ENCODE data around the gene MAD1L1.

The MAD1L1 gene

GRCh38 chr7:1915956-1916600 lies 316.7 kb downstream of the MAD1L1 start:
- no peak for DNase-seq

GRCh38 chr7:1915326-1915725 lies 317.4 kb downstream of the MAD1L1 start:
- DNase-seq, result no peak

DNA sequence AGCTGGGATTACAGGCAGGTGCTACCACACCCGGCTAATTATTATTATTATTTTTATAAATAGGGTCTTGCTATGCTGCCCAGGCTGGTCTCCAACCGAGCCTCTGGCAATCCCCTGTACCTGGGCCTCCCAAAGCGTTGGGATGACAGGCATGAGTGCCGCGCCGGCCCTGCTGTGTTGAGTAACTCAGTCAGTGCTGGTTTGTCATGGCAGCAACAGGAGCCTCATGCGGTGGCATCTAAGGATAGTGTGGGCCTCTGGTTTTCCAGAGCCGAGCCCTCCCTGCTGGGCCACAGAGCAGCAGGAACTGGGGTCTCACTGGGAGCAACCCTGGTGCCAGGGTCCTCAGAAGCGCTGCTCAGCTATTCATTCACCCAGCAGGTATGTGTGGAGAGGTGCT lies 318.0 kb downstream of the MAD1L1 start:
- DNase-seq, result no peak

DNA sequence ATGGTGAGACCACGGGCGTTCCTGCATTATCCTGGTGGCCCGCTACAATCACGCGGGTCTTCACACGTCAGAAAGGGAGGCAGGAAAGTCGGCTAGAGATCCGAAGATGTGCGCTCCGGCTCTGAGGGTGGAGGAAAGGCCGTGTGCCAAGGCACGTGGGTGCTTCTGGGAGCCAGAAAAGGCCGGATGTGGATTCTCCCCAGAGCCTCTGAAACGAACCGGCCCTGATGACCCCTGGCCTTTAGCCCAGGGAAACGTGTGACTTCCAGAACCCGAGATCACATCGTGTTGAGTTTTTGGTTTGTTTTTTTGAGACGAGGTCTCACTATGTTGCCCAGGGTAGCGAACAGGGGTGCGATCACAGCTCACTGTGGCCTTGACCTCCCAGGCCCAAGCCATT lies 318.4 kb downstream of the MAD1L1 start:
- no peak for DNase-seq

DNA sequence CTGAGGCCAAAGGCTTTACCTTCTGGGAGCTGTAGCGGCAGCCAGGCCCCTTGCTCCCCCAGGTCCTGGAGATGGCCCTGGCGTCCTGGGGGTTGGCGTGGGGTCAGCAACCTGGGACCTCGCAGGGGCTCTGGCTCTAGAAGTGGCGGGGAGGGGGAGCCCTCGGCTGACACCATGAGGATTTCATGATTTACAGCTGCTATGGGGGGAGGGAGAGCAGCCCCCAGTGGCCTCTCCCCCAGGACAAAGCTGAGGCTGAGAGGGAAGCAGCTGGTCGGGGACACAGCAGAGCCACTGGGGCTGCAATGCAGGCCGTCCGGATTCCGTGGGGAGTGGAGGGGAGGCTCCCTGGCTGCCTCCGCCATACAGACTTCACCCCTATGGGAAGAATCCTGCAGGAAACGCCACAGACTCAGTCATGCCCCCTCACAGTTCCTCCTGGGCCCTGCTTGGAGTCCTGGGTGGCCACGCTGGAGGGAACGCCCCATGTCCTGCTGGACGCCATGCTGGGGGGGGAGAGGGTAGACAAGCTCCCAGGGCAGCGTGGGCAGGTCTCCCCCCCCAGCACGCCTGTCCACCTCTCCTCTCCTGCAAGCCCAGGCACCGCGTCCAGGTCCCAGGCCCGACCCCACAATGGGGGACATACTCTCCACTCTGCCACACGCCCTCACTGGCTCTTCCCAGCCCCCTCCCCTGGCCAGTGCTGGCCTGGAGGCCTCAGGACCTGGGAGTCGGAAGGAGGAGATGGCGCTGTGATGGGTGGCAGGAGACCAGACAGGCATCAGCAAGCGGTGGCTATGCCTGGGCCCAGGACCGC lies 319.1 kb downstream of the MAD1L1 start:
- DNase-seq, result no peak

DNA sequence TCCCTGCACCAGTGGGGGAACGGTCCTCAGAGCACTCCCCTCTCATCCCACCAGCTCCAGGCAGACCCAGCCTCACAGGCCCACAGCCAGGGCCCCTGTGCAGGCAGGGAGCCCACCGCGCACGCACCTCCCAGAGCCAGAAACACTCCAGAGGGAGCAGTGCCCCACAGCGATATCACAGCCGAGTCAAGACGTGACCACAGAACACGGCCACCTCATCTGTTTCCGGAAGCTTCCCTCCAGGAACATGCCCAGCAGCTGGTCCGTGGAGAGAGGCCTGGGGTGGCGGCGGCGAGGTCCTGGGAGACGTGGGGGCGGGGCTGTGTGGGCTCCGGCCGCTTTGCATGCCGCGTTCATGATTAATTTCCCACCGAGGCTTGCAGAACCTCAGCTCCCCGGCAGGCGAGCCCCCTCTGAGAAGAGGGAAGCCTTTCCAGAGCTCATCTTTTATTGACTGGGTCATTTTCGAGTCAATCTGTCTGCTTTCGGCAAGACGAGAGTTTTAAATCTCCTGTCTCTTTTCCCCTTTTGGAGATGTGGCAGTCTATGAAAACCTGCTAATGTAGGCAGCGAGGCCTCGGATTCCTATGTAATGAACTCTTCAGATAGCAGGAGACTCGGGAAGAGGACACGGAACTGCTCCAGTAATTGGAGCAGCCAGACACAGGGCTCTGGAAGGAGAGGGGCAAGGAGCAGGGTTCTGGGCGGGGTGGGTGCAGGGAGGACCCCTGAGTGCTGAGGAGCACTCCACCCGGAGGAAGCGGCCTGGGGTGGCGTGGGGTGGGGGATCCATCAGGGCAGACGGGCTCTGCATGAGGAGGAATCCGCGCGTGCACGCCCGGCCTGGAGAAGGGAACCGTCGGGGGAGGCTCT lies 319.9 kb downstream of the MAD1L1 start:
- DNase-seq, result no peak

DNA sequence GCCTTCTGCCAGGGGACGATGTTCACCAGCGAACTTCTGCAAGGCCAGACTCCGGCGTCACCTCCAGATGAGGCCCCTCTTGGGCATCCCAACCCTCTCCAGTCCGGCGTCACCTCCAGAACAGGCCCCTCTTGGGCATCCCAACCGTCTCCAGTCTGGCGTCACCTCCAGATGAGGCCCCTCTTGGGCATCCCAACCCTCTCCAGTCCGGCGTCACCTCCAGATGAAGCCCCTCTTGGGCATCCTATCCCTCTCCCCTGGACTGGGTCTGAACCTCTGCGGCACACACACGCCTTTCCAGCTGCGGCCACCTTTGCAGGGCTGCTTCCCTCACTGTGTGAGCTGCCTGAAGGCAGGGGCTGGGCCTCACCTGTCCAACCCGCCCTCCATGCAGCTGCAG lies 321.2 kb downstream of the MAD1L1 start:
- no peak for DNase-seq

- no peak for DNase-seq
These were observed 321.9 kb downstream of the MAD1L1 start for GRCh38 chr7:1910827-1911226.

DNA sequence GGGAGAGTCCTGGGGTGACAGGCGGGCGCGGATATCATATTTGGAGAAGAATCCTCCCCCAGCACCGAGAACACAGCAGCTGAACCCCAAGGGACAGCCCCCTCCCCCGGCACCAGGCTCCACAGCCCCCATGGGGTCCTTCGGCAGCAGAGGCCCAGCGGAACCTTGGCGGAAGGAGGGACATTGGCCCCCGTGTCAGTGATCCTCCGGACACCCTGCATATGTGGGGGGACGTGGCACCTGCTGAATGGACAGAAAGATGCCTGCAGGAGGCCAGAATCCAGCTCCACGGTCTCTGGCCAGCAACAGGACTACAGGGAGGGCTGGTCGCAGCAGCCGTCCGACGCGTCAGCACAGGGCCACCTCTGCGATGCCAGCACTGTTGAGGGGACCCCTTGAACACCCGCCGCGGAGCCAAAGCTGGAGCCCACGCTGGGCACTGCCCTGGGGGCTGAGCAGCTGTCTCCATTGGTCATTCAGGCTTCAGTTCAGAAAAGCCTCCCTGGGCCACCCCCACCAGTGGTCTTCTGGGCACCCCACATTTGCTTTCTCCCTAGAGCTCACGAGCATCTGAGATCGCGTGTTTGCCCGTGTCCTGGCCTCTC lies 322.6 kb downstream of the MAD1L1 start:
- DNase-seq, result no peak

DNA sequence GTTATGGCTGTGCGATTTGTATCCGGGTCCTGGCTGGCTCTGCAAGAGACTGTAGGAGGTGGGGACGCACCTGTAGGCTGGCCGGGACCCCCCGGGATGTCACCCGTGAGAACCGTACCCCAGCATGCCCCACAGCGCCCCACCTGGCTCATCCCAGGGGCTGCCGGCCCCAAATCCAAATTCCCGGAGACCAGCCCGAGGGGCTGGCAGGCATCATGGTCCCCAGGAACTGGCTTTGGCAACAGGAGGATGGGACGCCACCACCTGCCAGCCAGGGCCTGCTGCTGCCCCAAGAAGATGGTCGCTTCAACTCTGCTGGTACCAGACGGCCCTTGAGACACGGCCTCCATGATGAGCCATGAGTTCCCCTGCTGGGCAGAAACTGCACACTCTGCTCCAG lies 323.3 kb downstream of the MAD1L1 start:
- no peak for DNase-seq

- DNase-seq, result no peak
These were observed 323.8 kb downstream of the MAD1L1 start for GRCh38 chr7:1908823-1909420.

DNA sequence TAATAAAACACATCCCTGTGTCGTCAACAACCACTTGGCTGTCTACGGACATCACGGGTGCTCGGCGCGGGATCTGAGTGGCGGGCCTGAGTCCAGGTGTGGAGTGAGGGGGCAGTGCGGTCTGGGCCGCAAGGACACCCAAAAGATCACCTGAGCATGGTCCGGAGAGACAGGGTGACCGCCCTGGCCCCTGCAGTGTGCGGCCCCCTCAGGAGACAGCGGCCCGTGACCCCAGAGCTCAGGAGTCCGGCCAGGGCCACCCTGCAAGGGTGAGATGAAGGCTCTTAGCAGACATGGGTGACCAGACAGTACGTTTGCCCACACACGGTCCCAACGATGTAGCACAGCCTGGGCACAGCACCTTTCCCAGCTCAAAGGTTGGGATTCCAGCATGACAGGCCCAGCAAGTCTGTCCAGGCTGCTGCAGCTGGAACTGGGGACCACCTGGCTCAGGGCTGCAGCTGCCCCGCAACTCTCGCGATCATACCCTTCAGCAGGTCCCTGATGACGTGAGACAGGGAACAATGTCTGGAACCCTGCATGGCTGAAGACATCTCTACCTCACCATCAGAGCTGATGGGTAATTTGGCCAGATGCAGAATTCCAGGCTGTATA lies 324.9 kb downstream of the MAD1L1 start:
- no peak for DNase-seq

GRCh38 chr7:1906988-1907745 lies 325.6 kb downstream of the MAD1L1 start:
- no peak for DNase-seq

DNA sequence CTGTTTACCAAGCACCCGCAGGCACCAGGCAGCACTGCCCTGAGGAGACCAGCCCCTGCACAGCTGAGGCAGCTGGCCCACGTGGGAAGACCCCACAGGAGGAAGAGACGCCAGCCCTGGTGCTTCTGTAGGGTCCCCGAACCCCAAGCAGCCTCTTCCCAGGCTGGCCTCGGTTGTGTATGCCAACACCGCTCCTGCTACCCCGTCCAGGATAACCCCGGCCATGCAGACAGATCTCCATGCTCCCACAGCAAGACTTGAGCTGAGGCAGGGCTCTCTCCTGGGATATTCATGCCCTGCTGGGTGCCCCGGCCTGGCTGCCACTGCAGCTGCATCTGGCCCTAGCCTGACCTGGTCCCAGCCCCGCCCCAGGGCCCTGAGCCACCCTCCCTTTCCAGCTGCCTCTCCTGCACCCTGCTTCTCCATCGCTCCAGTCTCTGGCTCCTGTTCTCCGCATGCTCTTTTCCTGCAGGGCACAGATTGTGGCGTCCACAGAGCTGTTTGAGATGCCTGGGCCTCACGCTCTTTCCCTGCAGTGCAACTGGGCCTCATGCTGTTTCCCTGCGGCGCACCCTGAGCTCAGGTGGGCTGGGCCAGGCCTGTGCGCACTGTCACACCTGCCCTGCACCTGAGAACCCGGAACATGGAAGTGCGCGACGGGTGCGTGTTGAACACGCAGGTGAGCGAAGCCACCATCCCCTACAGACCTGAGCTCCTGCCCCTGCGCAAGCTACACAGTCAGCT lies 326.5 kb downstream of the MAD1L1 start:
- DNase-seq, result no peak

GRCh38 chr7:1902231-1902855 lies 330.4 kb downstream of the MAD1L1 start:
- no peak for DNase-seq

- no peak for DNase-seq
These were observed 331.1 kb downstream of the MAD1L1 start for GRCh38 chr7:1901431-1902210.

GRCh38 chr7:1900847-1901246 lies 331.9 kb downstream of the MAD1L1 start:
- DNase-seq, result no peak

DNA sequence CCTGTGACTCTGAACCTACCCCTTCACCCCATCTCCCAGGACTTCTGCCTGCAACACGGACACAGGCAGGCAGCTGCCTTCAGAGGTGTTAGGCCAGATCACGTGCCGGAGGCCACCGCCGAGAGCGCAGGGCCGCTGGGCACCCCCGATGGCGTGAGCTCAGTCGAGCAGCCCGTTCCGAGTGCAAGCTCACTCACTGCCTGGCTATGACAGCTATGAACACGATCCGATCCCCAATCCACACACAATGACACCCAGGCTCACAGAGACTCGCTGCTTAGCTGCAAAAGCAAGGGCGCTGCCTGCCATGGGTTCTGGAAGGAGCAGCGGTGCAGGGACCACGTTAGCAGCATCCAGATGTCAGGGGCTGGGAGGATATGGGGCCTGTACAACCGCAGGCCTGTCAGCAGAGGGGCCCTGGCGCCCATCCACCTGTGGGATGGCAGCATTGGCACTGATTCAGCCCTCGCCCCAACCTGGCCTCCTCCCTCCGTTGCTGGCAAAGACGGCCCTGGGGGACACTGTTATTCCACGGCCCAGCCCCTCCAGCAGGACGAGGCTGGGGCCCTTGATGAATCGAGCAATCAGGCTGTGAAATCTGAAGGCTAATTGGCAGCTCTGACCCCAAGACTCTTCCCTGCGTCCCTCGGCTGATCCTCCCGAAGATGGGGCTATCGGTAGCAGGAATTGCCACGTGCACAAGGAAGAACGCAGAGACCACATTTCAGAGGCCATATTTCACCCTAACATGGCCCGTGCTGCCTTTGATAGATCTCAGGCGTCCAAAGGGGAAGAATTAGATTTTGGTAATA lies 332.6 kb downstream of the MAD1L1 start:
- DNase-seq, result no peak

DNA sequence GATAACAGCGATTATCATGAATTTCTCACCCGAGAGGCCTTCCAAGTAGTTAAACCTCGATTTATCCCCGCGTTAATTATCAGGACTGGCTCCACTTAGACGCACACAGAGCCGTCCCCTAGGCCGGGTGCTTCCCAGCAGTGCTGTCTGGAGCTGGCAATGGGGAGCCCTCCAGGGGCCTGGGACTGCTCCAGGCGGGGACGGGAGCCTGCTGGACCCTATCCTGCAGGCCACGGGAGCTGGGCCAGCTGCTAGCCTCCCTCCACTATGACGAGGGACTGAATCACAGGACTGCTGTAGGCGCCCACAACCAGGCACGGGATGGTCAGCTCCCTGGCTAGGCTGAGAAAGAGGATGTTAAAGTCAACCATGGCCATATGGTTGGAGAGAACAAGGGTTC lies 333.5 kb downstream of the MAD1L1 start:
- no peak for DNase-seq

Data from GDM1 (cell line).